Kidney (tissue), 14 donors: Measurements from ENCODE around the gene DPY19L1. TPM values are rescaled to one million over a fixed set of nuclear protein-coding genes. Genes with fewer than 3 reads are reported as not detected.
"Not testable (repeated sequence)": the region's sequence is repeated elsewhere in the genome, so short reads cannot be mapped to it uniquely, and the experiment has no call there.

Source experiments
- DNase-seq, 5 donors: peaks; one replicate each; pipeline ENCODE4 v3.0.0-alpha.2; 2013 to 2020
- FAIRE-seq: peaks from 2 replicates; lab custom pipeline; 2012; peaks lifted over from hg19 to GRCh38; lab: Jason Lieb, UNC
- H3K27ac ChIP-seq, 2 donors: one replicate each; pipeline ENCODE4 v1.7.0; 2013; ENCODE audit warnings: low read depth in 2 of 2, low read length in 2 of 2, inconsistent platforms in 1 of 2
- H3K27me3 ChIP-seq: one replicate; pipeline ENCODE4 v1.7.1; 2013; ENCODE audit warnings: low read length, inconsistent platforms; ENCODE audit not compliant: control insufficient read depth, insufficient read depth
- H3K36me3 ChIP-seq, 3 donors: one replicate each; pipeline versions ENCODE4 v1.7.0 to v1.7.1; 2013; ENCODE audit warnings: low read length in 3 of 3, control low read depth in 1 of 3, inconsistent platforms in 1 of 3; ENCODE audit not compliant: insufficient read depth in 3 of 3, control insufficient read depth in 2 of 3
- H3K4me1 ChIP-seq, 3 donors: one replicate each; pipeline versions ENCODE4 v1.7.0 to v1.7.1; 2013; ENCODE audit warnings: low read length in 3 of 3, inconsistent platforms in 1 of 3, low read depth in 1 of 3; ENCODE audit not compliant: control insufficient read depth in 2 of 3, insufficient read depth in 2 of 3
- H3K4me3 ChIP-seq, 3 donors: one replicate each; pipeline versions ENCODE4 v1.7.0 to v1.8.1; 2013; ENCODE audit warnings: low read length in 3 of 3, control low read depth in 1 of 3, inconsistent platforms in 1 of 3
- H3K9ac ChIP-seq, 3 donors: one replicate each; pipeline versions ENCODE4 v1.7.0 to v1.7.1; 2013; ENCODE audit warnings: low read length in 3 of 3, control low read depth in 1 of 3, inconsistent platforms in 1 of 3
- H3K9me3 ChIP-seq, 3 donors: one replicate each; pipeline versions ENCODE4 v1.7.0 to v1.7.1; 2013; ENCODE audit warnings: low read length in 3 of 3, control low read depth in 1 of 3, inconsistent platforms in 1 of 3; ENCODE audit not compliant: control insufficient read depth in 2 of 3, insufficient read depth in 1 of 3
- CTCF ChIP-seq: IDR thresholded peaks from 3 replicates; pipeline ENCODE4 v1.5.1; 2012; ENCODE audit warnings: mild to moderate bottlenecking, moderate library complexity, borderline replicate concordance; ENCODE audit not compliant: insufficient read depth; ENCODE audit errors: extremely low read depth
- intact Hi-C: fragments of 100-400 bp; cut with DNase I; formaldehyde crosslinking; loops from one replicate; pipeline ENCODE4 v1.11.1; 2022
- polyA plus RNA-seq: library from polyadenylated mRNA; stranded (reverse); fragments of 350-450 nt; fragmentation: Illumina TruSeq; extraction: RNeasy Lipid Tissue Mini Kit (QIAGEN cat#74804); gene quantifications from one replicate; pipeline ENCODE4 v1.2.3, GENCODE V29; 2014; ENCODE audit warnings: low read depth, low replicate concordance; ENCODE audit not compliant: insufficient read depth
- total RNA-seq: library from RNA; stranded (reverse); fragmentation: NEBNext Ultra II Directional; extraction: Animal tissue kit (Norgen Biotek cat#: 25700); gene quantifications from one replicate; pipeline ENCODE4 v1.2.1, GENCODE V29; 2021
- donor health status: control.
- donor health status: control.
- donor health status: control.
- donor health status: control.
- donor health status: control.
- donor health status: DM: yes; HTN: yes; CAD: no.
- donor health status: Normal renal cell carcinoma (clear cell type).

The DPY19L1 gene
- total and polyA plus RNA-seq, 2 donors from 2014 or later: 5.0 to 32.4 TPM

- intact Hi-C loops: no loop called here
- Histone ChIP-seq H3K27me3 (no peaks in the 10 kb centered on the region), H3K36me3 (no peaks in the 10 kb centered on the region), H3K4me1 (no peaks in the 10 kb centered on the region), H3K9me3 (no peaks in the 10 kb centered on the region), H3K27ac (no peak overlapping the region), H3K9ac (no peak overlapping the region), H3K4me3 (no peak overlapping the region)
- FAIRE-seq (no peak), DNase-seq (peak in 2 of 5 donors; percentile 10 to 43)
- TF ChIP-seq CTCF: no peak
Measured at GRCh38 chr7:34982371-34983019, 54.8 kb downstream of the DPY19L1 start.

GRCh38 chr7:34979124-34979523 is 58.2 kb downstream of the DPY19L1 start:
- H3K9me3 ChIP-seq, H3K4me1 ChIP-seq, H3K9ac ChIP-seq, intact Hi-C loops, DNase-seq, H3K36me3 ChIP-seq, H3K27me3 ChIP-seq, H3K27ac ChIP-seq, H3K4me3 ChIP-seq: not testable (repeated sequence)
- peak; percentile 3 for FAIRE-seq

DNA sequence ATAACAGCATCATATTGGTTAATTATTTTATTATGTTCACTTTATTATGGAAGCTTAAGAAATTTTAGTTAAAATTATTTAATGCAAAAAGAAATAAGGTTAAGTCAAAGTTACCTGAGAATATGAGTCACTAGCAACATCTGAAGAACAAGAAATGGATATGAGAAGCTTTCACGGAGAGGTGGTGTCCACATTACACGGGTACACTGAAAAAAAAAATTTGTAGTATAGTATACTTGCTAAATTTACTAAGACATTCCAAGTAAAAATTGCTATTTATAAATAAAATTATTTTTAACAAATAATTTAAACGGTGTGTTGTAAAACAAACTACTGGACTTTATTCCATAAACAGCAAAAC is 63.9 kb downstream of the DPY19L1 start:
- H3K27ac ChIP-seq: no peak overlapping the region
- no peak overlapping the region for H3K9ac ChIP-seq
- no peak overlapping the region for H3K4me3 ChIP-seq
- H3K27me3 ChIP-seq: no peaks in the 10 kb centered on the region
- H3K4me1 ChIP-seq: no peaks in the 10 kb centered on the region
- peaks cover 0 to 6% (median 0%) of the 10 kb centered on the region in 3 donors for H3K36me3 ChIP-seq
- intact Hi-C loops: no loop called here
- no peaks in the 10 kb centered on the region for H3K9me3 ChIP-seq
- no peak for FAIRE-seq
- no peak for TF ChIP-seq CTCF
- no peak for DNase-seq

DNA sequence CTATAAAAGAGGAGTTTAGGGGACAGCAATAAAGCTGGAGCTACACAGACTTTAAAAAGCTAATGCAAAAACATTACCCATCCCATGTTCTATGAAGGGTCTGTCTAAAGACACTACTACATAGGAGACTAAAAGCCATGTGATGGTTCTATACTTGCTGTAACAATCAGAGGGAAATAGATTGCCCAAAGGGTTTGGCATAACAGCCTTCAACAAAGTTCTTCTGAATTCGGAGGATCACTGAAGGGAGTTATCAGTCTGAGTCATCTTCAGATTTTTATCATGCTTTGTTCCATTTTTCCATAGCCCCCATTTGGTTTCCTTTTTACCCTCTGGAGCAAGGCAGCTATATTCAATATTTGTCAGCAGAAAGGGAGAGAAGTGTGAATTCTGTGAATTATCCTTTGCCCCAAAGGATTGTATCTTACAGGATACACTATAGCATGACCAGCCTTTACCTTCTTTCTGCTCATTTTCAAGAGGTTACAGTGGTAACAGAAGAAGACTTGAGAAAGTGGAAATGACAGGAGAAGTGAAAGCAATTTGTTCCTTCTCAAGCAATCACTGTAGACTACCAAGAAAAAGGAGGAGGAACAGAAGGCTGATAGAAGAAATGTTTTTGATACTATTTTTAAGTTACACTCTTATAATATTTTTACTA is 64.4 kb downstream of the DPY19L1 start:
- H3K27me3 ChIP-seq, intact Hi-C loops, FAIRE-seq, H3K4me3 ChIP-seq, DNase-seq, H3K36me3 ChIP-seq, H3K27ac ChIP-seq, H3K9me3 ChIP-seq, H3K9ac ChIP-seq, H3K4me1 ChIP-seq: not testable (repeated sequence)

DNA sequence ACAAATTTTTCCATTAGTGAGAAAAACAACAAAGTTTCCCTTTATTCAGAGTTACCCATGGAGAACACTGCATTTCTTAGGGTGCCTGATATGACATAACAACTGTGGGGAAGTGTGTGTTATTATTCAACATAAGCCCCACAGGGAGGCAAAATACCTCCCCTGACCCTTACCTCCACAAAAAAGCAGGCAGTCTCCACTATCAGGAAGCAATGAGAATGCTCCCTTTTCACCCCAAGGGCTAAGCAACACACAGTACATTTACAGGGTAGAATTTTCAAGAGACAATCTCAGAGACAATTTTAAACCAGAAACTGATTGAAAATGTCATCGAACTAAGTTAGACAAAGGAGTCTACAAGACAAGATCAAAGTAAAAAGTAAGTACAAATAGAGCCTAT is 69.5 kb downstream of the DPY19L1 start:
- intact Hi-C loops, H3K36me3 ChIP-seq, H3K4me3 ChIP-seq, FAIRE-seq, DNase-seq, H3K9me3 ChIP-seq, H3K9ac ChIP-seq, H3K4me1 ChIP-seq, H3K27me3 ChIP-seq, H3K27ac ChIP-seq: not testable (repeated sequence)

GRCh38 chr7:34966504-34966903 is 70.8 kb downstream of the DPY19L1 start:
- H3K27ac ChIP-seq, H3K4me3 ChIP-seq, H3K4me1 ChIP-seq, intact Hi-C loops, H3K36me3 ChIP-seq, FAIRE-seq, DNase-seq, H3K9ac ChIP-seq, H3K27me3 ChIP-seq, H3K9me3 ChIP-seq: not testable (repeated sequence)
